Thymus (tissue), 11 donors: ENCODE data around the gene PDSS2. TPM values are rescaled to one million over a fixed set of nuclear protein-coding genes. Genes with fewer than 3 reads are reported as not detected.

Experiments used
- DNase-seq, 9 donors: peaks; one replicate each; pipeline ENCODE4 v3.0.0-alpha.2; 2013; ENCODE audit warnings: low spot score in 9 of 9, low read depth in 6 of 9, missing footprints in 1 of 9
- H3K27ac ChIP-seq, 2 donors: one replicate each; pipeline ENCODE4 v1.5.1; 2013; ENCODE audit warnings: control low read depth in 1 of 2, low read depth in 1 of 2, low read length in 1 of 2, mild to moderate bottlenecking in 1 of 2, moderate library complexity in 1 of 2
- H3K27me3 ChIP-seq, 2 donors: one replicate each; pipeline ENCODE4 v1.5.1; 2013; ENCODE audit warnings: low read length in 1 of 2; ENCODE audit not compliant: control insufficient read depth in 2 of 2, insufficient read depth in 1 of 2
- H3K36me3 ChIP-seq, 2 donors: one replicate each; pipeline ENCODE4 v1.5.1; 2013; ENCODE audit warnings: low read length in 1 of 2, mild to moderate bottlenecking in 1 of 2, moderate library complexity in 1 of 2; ENCODE audit not compliant: control insufficient read depth in 2 of 2, insufficient read depth in 2 of 2
- H3K4me1 ChIP-seq, 2 donors: one replicate each; pipeline ENCODE4 v1.5.1; 2013; ENCODE audit warnings: low read length in 2 of 2; ENCODE audit not compliant: control insufficient read depth in 2 of 2, insufficient read depth in 2 of 2
- H3K4me3 ChIP-seq, 2 donors: one replicate each; pipeline ENCODE4 v1.5.1; 2013; ENCODE audit warnings: low read length in 2 of 2, control low read depth in 1 of 2, mild to moderate bottlenecking in 1 of 2
- H3K9me3 ChIP-seq, 2 donors: one replicate each; pipeline ENCODE4 v1.5.1; 2013; ENCODE audit warnings: low read length in 1 of 2, mild to moderate bottlenecking in 1 of 2; ENCODE audit not compliant: control insufficient read depth in 2 of 2, insufficient read depth in 1 of 2
- WGBS: extraction: QIAGEN DNeasy Blood & Tissue Kit; methylation state at CpG from one replicate; pipeline ENCODE4 v1.1.7; 2013; 5-methylcytosine and 5-hydroxymethylcytosine counted together
- polyA plus RNA-seq: library from polyadenylated mRNA; stranded (reverse); fragments of 200-250 nt; gene quantifications from one replicate; pipeline ENCODE4 v1.2.3, GENCODE V29; 2013
- total RNA-seq: library from RNA; stranded (reverse); fragments of 120-200 nt; gene quantifications from one replicate; pipeline ENCODE4 v1.2.4, GENCODE V29; 2013
- donor health status: healthy.

Gene PDSS2
- total and polyA plus RNA-seq, 2 donors = 5.2 to 9.8 TPM

- WGBS = 52% methylated on average over 14 of the region's 14 CpGs
- Histone ChIP-seq H3K9me3 (no peaks in the 10 kb centered on the region), H3K4me3 (peak overlapping the region; percentile 53 to 76), H3K4me1 (peaks cover 6 to 24% of the 10 kb centered on the region in 2 donors), H3K36me3 (no peaks in the 10 kb centered on the region), H3K27ac (no peak overlapping the region), H3K27me3 (peaks cover 66 to 91% of the 10 kb centered on the region in 2 donors)
- peak in 1 of 9 donors; percentile 8 for DNase-seq
These were observed 32.6 kb upstream of the PDSS2 start for GRCh38 chr6:107491760-107492660.

GRCh38 chr6:107491138-107491609 is 31.8 kb upstream of the PDSS2 start:
- Histone ChIP-seq H3K4me1 (peaks cover 6 to 24% of the 10 kb centered on the region in 2 donors), H3K36me3 (no peaks in the 10 kb centered on the region), H3K9me3 (no peaks in the 10 kb centered on the region), H3K27ac (no peak overlapping the region), H3K4me3 (peak overlapping the region; percentile 53 to 76), H3K27me3 (peaks cover 73 to 92% of the 10 kb centered on the region in 2 donors)
- WGBS = 3% methylated on average over 38 of the region's 38 CpGs
- DNase-seq = peak in 1 of 9 donors; percentile 11

GRCh38 chr6:107490566-107491137 is 31.3 kb upstream of the PDSS2 start:
- DNase-seq = peak in 1 of 9 donors; percentile 24
- Histone ChIP-seq H3K4me1 (peaks cover 6 to 24% of the 10 kb centered on the region in 2 donors), H3K27me3 (peaks cover 75 to 95% of the 10 kb centered on the region in 2 donors), H3K4me3 (peak overlapping the region; percentile 53 to 76), H3K27ac (peak overlapping the region; percentile 7 to 33), H3K36me3 (no peaks in the 10 kb centered on the region), H3K9me3 (no peaks in the 10 kb centered on the region)
- 2% methylated on average over 30 of the region's 30 CpGs for WGBS

GRCh38 chr6:107489636-107490565 is 30.5 kb upstream of the PDSS2 start, which contains the start of gene SOBP:
Gene SOBP (plus strand): TSS chr6:107490117. CDS start chr6:107490617, 500 bp downstream.
- under 1% methylated on average over 130 of the region's 130 CpGs for WGBS
- peaks cover 6 to 24% of the 10 kb centered on the region in 2 donors for H3K4me1 ChIP-seq
- H3K4me3 ChIP-seq = peak within 1 kb of the TSS; percentile 53 to 76
- DNase-seq = peak in 4 of 9 donors; percentile 40 to 55 (median 46)
- H3K27ac ChIP-seq = peak within 1 kb of the TSS; percentile 33 to 48
- no peaks in the 10 kb centered on the region for H3K36me3 ChIP-seq
- no peaks in the 10 kb centered on the region for H3K9me3 ChIP-seq
- H3K27me3 ChIP-seq = peaks cover 75 to 94% of the 10 kb centered on the region in 2 donors

- Histone ChIP-seq H3K36me3 (no peaks in the 10 kb centered on the region), H3K4me3 (peak overlapping the region; percentile 48 to 76), H3K9me3 (no peaks in the 10 kb centered on the region), H3K4me1 (peaks cover 6 to 24% of the 10 kb centered on the region in 2 donors), H3K27me3 (peaks cover 71 to 94% of the 10 kb centered on the region in 2 donors), H3K27ac (peak overlapping the region in 1 of 2 donors; percentile 48)
- DNase-seq = peak in 2 of 9 donors; percentile 11 to 29
- WGBS = 1% methylated on average over 51 of the region's 51 CpGs
These were observed 29.7 kb upstream of the PDSS2 start for GRCh38 chr6:107488875-107489635.

- peaks cover 66 to 94% of the 10 kb centered on the region in 2 donors for H3K27me3 ChIP-seq
- peak in 1 of 9 donors; percentile 18 for DNase-seq
- H3K36me3 ChIP-seq = no peaks in the 10 kb centered on the region
- H3K4me1 ChIP-seq = peaks cover 6 to 24% of the 10 kb centered on the region in 2 donors
- H3K9me3 ChIP-seq = no peaks in the 10 kb centered on the region
- H3K27ac ChIP-seq = no peak overlapping the region
- H3K4me3 ChIP-seq = peak overlapping the region; percentile 48 to 76
- WGBS = 5% methylated on average over 27 of the region's 27 CpGs
These were observed 29.0 kb upstream of the PDSS2 start for GRCh38 chr6:107488174-107488874.

- Histone ChIP-seq H3K27ac (no peak overlapping the region), H3K36me3 (no peaks in the 10 kb centered on the region), H3K4me3 (no peak overlapping the region), H3K27me3 (peaks cover 39 to 81% of the 10 kb centered on the region in 2 donors), H3K4me1 (peaks cover 6 to 18% of the 10 kb centered on the region in 2 donors), H3K9me3 (no peaks in the 10 kb centered on the region)
- 94% methylated on average over 4 of the region's 4 CpGs for WGBS
- DNase-seq = no peak
These were observed 25.8 kb upstream of the PDSS2 start for GRCh38 chr6:107485157-107485556.
